ENCODE measurements around the gene MYADML2. TPM values are rescaled to one million over a fixed set of nuclear protein-coding genes. Genes with fewer than 3 reads are reported as not detected.

MYADML2 gene
- total and polyA plus RNA-seq, 10 donors = not detected

DNA sequence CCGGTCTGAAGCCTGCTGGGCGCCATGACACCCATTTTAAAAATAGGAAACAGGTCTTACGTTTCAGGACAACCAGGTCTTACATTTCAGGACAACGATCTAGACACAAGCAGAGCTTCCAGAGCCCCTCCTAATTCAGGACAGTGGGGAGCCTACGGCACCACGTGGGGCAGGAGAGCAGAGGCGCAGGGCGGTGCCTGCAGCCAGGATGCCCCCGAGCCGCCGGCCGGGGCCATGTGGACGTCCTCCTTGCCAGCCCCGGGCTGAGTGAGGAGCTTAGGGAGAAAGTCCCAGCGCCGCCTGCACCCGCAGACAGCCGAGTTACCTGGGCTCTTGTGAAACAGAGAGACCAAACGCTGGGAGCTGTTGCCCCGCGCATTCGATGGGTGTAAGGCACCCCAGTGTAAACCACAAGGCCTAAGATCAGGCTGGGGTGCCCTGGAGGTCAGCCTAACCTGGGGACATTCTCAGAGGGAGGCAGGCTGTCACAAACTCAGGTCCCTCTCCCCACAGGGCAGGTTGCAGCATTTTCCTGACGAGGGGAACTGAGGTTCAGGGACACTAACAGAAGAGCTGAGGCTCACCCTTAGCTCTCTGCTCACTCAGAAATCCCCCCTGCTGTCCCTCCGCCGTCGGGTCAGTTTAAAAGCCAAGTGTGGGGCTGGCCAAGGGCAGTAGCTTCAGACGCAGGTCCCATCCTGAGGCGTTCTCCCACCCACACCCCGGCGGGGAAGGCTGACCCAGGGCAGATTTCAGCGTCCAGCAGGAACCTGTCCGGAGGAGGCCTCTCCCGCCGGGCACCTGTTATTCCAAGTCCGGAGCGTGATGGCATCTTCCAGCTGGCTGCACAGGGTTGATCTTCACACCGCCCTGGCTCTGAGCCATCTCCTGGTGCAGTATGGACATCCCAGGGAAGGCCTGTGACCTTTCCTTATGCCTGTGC lies 15.7 kb upstream of the MYADML2 start:
- DNase-seq = no peak

DNA sequence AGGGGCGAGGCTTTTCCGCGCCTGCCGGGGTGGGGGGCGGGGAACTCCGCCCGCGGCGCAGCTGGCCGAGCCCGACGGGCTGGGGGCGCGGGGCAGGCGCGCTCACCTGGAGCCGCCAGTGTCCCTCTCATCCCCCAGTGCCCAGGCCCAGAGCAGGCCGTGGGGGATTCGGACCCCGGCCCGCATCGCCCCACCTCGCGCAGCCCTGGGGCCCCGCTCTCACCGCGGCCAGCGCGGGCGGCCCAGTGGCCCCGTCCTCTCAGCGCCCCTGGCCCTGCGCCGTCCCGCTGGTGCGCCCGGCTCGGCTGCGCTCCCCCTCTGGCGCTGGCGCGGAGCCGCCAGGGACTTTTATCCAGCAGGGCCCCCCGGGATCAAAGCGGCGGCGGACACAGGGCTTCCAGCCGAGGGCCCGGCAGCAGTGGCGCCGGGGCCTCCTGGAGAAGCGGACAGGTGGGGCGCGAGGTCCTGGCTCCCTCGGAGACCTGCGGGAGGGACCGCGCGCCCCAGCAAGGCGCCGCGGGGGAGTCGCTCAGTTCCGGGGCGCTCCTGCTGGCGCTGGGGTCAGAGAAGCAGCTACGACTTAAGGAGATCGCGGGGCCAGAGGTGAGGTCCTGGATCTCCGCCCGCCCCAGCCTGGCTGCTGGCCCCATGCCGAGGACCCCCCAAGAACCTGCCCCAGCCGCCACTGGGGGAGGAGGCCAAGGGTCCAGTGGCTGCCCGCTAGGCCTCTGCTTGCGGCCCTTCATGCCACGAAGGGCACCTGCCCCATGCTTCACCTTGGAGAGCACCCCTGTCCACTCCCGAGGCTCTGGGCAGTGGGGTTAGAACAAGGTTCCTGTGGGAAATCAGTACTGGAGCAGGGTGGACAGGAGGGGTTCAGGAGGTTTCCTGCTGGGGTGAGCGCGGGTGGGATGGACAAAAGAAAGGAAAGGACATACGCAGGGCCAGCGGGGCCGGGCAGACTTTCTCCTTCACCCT lies 14.8 kb upstream of the MYADML2 start:
- WGBS, 5 donors = 16 to 26% (median 21%) methylated on average over 33 to 82 of the region's 82 CpGs
- Histone ChIP-seq H3K27me3 (replicated peaks in 1 of 7) (peaks cover 4 to 90% (median 55%) of the 10 kb centered on the region in 7 donors), H3K9me3 (no peaks in the 10 kb centered on the region), H3K27ac (no peak overlapping the region), H3K4me3 (peak overlapping the region in 1 of 8 donors; percentile 75), H3K36me3 (no peaks in the 10 kb centered on the region), H3K4me1 (peaks cover 9 to 45% (median 29%) of the 10 kb centered on the region in 6 donors)
- TF ChIP-seq, protein P1, sequence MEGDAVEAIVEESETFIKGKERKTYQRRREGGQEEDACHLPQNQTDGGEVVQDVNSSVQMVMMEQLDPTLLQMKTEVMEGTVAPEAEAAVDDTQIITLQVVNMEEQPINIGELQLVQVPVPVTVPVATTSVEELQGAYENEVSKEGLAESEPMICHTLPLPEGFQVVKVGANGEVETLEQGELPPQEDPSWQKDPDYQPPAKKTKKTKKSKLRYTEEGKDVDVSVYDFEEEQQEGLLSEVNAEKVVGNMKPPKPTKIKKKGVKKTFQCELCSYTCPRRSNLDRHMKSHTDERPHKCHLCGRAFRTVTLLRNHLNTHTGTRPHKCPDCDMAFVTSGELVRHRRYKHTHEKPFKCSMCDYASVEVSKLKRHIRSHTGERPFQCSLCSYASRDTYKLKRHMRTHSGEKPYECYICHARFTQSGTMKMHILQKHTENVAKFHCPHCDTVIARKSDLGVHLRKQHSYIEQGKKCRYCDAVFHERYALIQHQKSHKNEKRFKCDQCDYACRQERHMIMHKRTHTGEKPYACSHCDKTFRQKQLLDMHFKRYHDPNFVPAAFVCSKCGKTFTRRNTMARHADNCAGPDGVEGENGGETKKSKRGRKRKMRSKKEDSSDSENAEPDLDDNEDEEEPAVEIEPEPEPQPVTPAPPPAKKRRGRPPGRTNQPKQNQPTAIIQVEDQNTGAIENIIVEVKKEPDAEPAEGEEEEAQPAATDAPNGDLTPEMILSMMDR (IDR thresholded peaks at IDR 0.05 in 8 of 11, conservative IDR thresholded peaks at IDR 0.05 in 3 of 11) = no peak
- no peak for TF ChIP-seq POLR2A (IDR thresholded peaks at IDR 0.05)
- no peak for TF ChIP-seq POLR2AphosphoS5 (IDR thresholded peaks at IDR 0.05)
- DNase-seq = no peak
- intact Hi-C loops (cut with DNase I; ENCODE audit: low total_unique reads) = no loop called here

More for the DNA sequence above, 15.7 kb upstream of the MYADML2 start:
- Histone ChIP-seq H3K27me3 (replicated peaks in 1 of 7) (peaks cover 4 to 90% (median 61%) of the 10 kb centered on the region in 7 donors), H3K27ac (no peak overlapping the region), H3K4me1 (peaks cover 18 to 55% (median 38%) of the 10 kb centered on the region in 6 donors), H3K36me3 (no peaks in the 10 kb centered on the region), H3K4me3 (no peak overlapping the region), H3K9me3 (no peaks in the 10 kb centered on the region)
- no peak for TF ChIP-seq POLR2A (IDR thresholded peaks at IDR 0.05)
- TF ChIP-seq, protein P1 (IDR thresholded peaks at IDR 0.05 in 8 of 11, conservative IDR thresholded peaks at IDR 0.05 in 3 of 11) = no peak
- no peak for TF ChIP-seq POLR2AphosphoS5 (IDR thresholded peaks at IDR 0.05)
- intact Hi-C loops (cut with DNase I; ENCODE audit: low total_unique reads) = no loop called here
- WGBS, 5 donors = 60 to 80% (median 75%) methylated on average over 24 to 37 of the region's 37 CpGs

DNA sequence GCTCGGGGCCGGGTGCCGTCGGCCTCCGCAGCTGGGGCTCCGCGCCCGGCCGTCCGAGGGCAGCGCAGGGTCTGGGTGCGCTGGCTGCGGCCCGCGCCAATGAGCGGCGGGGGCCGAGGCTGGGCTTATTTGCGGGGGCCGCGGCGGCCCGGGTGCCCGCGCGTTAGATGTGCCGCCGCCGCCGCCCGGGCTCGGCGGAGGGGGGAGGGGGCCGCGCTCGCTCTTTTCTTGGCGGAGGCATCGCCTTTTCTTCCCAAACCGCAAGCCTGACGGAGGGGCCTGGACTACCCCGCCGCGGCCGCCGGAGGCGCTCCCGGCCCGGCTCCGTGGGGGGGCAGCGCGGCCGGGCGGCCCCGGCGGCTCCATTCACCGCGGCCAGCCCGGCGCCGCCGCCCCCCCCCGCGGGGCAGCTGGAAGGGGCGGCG lies 14.1 kb upstream of the MYADML2 start, which contains the start of gene NOTUM:
TSS of gene NOTUM (minus strand) at position 101 of the 425 bp plus-strand sequence. CDS start 278 bp downstream, outside the sequence.
- Histone ChIP-seq H3K27me3 (replicated peaks in 1 of 7) (peaks cover 4 to 90% (median 59%) of the 10 kb centered on the region in 7 donors), H3K9me3 (no peaks in the 10 kb centered on the region), H3K36me3 (no peaks in the 10 kb centered on the region), H3K4me1 (peaks cover 9 to 38% (median 24%) of the 10 kb centered on the region in 6 donors), H3K27ac (no peak within 1 kb of the TSS), H3K4me3 (peak within 1 kb of the TSS in 7 of 8 donors; percentile 31 to 75 (median 49))
- intact Hi-C loops (cut with DNase I; ENCODE audit: low total_unique reads) = no loop called here
- TF ChIP-seq POLR2A (IDR thresholded peaks at IDR 0.05) (no peak), POLR2AphosphoS5 (IDR thresholded peaks at IDR 0.05) (no peak)
- TF ChIP-seq, protein P1 (IDR thresholded peaks at IDR 0.05 in 8 of 11, conservative IDR thresholded peaks at IDR 0.05 in 3 of 11) = peak in 2 of 11 experiments; percentile 15 to 22
- WGBS, 5 donors = 1 to 2% (median 1%) methylated on average over 19 to 65 of the region's 65 CpGs; no CpG with 5 or more reads in 1 of the 5 donors
- no peak for DNase-seq
